Measurements from ENCODE around the gene ZNF562. TPM values are rescaled to one million over a fixed set of nuclear protein-coding genes. Genes with fewer than 3 reads are reported as not detected.
"Not testable (repeated sequence)": the region's sequence is repeated elsewhere in the genome, so short reads cannot be mapped to it uniquely, and the experiment has no call there.

ZNF562 gene
- polyA plus RNA-seq (2014; cell fraction: cytosol; rRNA removed) = 21.3 and 32.1 TPM in 2 replicates
- 13.7 and 15.4 TPM in 2 replicates for polyA plus RNA-seq (2014; cell fraction: nucleus; rRNA removed)

DNA sequence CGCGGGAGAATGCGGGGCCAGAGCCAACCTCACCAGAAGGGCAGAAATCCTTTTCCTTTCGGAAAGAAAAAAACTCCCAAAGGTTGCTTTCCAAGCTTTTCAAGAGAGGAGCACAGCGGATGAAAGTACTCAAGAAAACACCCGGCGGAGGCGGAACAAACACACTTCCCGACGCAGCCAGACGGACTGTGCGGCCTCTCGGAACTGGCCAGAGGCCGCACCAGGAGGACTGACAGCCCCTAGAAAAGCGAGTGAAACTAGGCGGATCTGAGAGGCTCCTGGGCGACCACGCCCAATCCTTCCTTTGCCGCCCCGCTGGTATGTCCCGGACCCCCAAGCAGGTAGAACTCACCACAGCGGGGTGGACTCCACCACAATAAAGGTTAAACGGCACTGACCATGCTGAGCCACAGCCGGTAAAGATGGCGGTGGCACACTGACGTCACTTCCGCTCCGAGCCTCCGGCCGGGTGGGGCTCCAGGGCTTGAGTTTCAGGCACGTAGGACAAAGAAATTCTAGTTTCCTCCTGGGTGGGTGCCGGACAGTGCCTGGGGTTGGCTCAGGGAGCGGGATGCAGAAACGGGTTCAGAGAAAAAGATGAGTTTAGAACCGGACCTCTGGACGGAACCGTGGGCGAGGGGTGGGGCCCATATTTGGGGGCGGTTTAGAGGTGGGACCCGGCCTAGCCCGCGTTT, at the start of gene ZNF562:
Gene ZNF562, minus strand, starts transcription at position 438 of the 695 bp plus-strand sequence. CDS start 14,356 bp downstream, outside the sequence.
- peak; percentile 91 for DNase-seq (ENCODE audit: low spot score)

DNA sequence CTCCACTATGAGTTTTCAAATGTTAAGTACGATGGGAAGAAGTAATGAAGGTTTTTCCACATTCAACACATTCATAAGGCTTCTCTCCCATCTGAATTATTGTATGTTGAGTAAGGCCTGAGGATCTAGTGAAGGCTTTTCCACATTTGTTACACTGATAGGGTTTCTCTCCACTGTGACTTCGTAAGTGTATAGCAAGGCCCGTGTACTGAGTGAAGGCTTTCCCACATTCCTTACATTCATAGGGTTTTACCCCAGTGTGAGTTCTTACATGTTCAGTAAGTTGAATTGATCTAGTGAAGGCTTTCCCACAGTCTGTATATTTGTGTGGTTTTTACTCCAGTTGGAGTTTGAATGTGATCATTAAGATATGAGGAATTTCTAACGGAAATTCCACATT, 49.3 kb upstream of the ZNF562 start:
- DNase-seq (ENCODE audit: low spot score) = no peak

DNA sequence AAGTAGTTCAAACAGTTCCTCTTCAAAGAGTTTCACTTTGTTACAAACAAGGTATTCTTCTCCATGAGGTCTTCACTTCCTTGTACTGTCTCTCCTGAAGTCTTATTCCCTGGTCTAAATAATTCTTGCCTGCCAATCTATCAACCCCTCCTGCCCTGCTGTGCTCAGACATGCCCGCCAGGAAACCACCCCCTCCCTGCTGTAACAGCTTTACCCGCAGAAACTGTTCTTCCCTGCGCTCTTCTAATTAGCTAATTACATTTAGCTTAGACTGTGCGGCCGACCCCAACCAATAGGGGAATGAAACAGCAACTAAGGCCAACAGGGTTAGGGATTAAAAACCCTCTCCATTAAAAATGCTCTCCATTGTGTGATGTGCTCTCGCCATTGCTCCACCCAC, 47.0 kb upstream of the ZNF562 start:
- DNase-seq (ENCODE audit: low spot score) = peak; percentile 68

DNA sequence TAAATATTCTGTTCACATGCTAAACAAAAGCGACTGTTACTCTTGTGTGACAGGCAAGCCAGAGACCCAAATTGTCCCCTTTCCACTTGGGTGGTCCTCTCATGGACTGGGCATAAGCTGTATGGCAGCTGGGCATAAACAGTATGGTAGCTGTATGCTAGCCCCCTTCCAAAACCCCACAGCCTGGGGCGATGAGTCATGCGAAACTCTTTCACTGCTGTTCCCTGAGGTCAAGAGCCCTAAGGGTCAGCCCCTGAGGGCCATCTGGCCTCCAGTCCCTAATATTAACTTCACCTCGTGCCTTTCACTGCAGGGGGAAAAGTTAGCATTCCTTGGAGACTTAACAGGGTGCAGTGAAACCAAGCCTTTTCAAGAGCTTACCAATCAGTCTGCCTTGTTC, 45.6 kb upstream of the ZNF562 start:
- DNase-seq (ENCODE audit: low spot score) = no peak

DNA sequence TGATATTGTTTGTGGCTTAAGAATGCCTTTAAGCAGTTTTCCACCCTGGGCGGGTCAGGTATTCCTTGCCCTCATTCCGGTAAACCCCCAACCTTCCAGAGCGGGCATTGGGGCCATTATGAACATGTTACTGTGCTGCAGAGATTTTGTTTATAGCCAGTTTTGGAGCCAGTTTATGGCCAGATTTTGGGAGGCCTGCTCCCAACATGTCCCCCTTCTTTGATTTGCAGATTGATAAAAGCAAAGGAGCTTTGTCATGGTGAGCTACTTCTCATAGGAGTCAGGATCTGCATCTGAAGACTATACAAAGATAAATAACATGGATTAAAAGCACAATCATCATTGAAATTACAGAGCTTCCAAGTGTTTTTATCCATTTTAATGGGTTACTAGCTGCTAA, 36.9 kb upstream of the ZNF562 start:
- DNase-seq (ENCODE audit: low spot score) = no peak

DNA sequence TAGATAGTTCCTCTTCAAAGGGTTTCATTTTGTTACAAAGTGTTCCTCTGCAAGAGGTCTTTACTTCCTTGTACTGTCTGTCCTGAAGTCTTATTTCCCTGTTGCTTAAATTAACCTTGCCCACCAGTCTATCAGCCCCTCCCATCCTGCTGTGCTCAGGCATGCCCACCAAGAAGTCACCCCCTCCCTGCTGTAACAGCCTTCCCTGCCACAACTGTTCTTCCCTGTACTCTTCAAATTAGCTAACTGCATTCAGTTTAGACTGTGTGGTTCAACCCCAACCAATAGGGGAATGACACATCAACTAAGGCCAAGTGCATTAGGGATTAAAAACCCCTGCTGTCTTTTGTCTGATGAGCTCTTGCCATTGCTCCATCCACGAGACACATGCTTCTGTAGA, 34.4 kb upstream of the ZNF562 start:
- no peak for DNase-seq (ENCODE audit: low spot score)

DNA sequence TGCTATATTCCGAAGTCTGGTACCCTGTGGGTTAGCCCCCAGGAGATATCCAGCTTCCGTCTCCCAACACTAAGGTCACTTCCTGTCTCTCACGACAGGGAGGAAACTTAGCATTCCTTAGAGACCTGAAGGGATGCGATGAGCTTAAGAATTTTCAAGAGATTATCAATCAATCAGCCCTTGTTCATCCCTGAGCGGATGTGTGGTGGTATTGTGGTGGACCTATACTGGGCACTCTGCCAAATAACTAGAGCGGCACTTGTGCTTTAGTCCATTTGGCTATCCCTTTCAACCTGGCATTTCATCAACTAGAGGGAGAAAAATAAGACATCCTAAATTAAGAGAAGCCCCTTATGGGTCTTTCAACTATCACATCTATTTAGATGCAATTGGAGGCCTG, 30.9 kb upstream of the ZNF562 start:
- no peak for DNase-seq (ENCODE audit: low spot score)

DNA sequence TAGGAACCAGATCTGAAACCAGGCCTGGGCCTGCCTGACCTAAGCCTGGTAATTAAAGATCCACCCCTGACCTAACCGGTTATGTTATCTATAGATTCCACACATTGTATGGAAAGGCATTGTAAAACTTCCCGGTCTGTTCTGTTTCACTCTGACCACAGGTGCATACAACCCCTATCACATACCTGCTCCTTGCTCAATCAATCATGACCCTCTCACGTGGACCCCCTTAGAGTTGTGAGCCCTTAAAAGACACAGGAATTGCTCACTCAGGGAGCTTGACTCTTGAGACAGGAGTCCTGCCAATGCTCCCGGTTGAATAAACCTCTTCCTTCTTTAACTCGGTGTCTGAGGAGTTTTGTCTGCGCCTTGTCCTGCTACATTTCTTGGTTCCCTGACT, 27.3 kb upstream of the ZNF562 start:
- no peak for DNase-seq (ENCODE audit: low spot score)

DNA sequence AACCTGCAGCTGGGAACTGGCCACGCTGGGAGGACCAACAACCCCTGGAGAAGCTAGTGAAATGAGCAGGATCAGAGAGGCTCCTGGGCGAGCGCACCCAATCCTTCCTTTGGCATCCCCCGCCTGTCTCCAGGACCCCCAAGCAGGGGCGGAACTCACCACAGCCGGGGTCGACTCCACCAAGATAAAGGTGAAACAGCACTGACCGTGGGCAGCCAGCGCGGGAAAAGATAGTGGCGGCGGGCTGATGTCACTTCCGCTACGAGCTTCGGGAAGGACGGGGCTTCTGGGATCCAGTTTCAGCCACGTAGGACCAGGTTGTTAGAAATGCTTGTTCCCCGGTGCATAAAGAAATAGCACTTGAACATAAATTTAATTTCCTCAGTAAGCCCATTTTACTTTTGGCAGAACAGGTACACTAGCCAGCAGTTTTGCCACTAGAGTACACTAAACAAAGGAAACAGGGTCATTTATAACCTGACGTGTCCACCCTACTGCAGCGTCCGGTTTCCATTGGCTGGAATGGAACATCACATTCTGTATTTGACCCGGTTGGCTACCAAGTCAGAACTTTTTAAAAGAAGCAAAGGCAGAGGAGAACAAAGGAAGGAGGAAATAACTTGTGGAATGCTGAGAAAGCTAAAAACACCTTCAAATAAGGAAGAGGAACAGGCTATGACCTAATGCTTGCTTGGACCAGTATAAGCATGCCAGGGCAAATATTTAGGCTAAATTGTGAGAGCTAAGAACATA, 25.5 kb upstream of the ZNF562 start:
- DNase-seq (ENCODE audit: low spot score) = no peak

DNA sequence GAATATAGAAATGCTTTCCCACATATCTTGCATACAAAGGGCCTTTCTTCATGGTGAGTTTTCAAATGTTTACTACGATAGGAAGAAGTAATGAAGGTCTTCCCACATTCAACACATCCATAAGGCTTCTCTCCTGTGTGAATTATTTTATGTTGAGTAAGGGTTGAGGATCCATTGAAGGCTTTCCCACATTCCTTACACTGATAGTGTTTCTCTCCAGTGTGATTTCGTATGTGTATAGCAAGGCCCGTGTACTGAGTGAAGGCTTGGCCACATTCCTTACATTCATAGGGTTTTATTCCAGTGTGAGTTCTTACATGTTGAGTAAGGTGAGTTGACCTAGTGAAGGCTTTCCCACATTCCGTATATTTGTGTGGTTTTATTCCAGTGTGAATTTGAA, 15.4 kb upstream of the ZNF562 start:
- not testable (repeated sequence) for DNase-seq (ENCODE audit: low spot score)

DNA sequence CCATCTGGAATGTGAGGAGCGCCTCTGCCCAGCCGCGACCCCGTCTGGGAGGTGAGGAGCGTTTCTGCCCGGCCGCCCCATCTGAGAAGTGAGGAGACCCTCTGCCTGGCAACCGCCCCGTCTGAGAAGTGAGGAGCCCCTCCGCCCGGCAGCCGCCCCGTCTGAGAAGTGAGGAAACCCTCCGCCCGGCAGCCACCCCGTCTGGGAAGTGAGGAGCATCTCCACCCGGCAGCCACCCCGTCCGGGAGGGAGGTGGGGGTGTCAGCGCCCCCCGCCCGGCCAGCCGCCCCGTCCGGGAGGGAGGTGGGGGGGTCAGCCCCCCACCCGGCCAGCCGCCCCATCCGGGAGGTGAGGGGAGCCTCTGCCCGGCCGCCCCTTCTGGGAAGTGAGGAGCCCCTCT, 5.1 kb upstream of the ZNF562 start:
- not testable (repeated sequence) for DNase-seq (ENCODE audit: low spot score)

DNA sequence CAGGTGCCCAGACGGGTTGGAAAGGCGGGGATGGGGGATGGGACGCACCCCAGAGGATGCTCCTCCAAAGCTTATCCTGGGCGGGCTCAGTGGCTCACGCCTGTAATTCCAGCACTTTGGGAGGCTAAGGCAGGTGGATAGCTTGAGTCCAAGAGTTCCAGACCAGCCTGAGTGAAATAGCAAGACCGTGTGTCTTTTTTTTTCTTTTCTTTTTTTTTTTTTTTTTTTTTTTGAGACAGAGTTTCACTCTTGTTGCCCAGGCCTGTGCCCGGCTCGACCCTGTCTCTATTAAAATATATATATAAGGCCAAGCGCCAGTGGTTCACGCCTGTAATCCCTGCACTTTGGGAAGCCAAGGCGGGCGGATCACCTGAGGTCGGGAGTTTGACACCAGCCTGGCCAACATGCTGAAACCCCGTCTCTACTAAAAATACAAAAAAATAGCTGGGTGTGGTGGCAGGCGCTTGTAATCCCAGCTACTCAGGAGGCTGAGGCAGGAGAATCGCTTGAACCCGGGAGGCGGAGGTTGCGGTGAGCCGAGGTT, 530 bp upstream of the ZNF562 start:
- DNase-seq (ENCODE audit: low spot score) = not testable (repeated sequence)

DNA sequence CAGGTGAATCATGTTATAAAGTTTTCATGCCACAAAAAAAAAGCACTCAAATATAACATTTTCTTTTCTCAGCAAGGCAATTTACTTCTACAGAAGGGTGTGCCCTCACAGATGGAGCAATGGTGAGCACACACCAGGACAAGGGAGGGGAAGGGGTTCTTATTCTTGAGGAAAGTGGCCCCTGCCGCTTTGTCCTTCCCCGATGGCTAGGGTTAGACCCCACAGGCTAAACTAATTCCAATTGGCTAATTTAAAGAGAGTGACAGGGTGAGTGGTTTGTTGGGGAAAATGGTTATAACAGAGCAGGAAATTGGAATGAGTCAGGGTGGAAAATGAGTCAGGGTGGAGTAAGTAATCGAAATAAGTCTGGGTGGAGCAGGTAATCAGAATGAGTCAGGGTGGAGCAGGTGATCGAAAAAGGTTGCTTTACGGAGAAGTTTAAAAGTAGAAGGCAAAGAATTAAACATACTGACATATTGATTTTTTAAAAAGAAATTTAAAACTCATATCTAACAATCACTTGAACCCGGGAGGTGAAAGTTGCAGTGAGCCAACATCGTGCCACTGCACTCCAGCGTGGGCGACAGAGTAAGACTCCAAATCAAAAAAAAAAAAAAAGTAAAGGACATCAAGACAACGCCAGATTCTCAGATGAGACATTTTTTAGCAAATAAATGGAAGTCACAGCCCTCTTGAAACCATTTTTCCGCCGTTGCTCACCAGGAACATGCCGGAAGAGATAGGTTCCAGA, 813 bp downstream of the ZNF562 start:
- DNase-seq (ENCODE audit: low spot score) = peak; percentile 4

DNA sequence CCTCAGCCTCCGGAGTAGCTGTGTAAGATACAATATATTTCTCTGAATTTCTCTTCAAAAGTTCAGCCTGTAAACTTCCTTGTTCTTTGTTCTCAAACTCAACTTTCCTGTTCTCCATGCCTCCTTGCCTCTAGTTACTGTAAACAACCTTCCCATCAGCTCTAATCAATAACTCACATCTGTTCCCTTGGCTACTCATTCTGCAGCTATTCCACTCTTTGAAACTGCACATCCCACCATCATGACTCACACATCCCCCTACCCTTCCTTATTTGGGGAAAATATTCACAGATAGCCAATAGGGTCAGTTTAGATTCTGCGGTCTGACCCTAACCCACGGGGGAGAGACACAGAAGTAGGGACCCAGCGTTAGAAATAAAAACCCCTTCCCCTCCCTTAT, 2.0 kb downstream of the ZNF562 start:
- DNase-seq (ENCODE audit: low spot score) = no peak

DNA sequence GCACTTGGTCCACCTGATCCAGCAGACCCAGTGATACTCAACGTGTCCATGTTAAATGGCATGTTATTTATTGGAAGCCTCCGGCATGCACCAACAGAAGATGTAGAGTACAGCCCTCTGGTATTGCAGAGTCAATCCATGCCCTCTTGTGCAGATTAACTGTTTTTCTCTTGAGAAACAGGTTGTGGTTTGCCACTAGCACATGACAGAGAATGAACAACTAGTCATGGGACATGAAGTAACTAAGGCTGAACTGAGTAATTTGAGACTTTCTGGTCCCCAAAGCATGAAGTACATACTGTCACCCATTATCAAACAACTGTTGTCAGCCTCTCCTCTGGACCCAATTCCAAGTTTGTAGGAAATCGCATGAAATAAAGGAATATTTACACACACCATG, 3.2 kb downstream of the ZNF562 start:
- DNase-seq (ENCODE audit: low spot score) = no peak

DNA sequence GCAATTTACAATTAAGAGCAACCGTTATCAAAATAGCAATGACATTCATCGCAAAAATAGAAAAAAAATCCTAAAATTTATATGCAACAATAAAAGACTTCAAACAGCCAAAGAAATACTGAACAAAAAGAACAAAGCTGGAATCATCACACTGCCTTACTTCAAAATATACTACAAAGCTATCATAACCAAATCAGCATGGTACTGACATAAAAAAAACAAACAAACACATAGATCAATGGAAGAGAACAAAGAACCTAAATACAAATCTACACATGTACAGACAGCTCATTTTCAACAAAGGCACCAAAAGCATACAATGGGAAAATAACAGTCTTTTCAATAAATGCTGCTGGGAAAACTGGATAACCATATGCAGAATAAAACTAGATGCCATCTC, 6.4 kb downstream of the ZNF562 start:
- no peak for DNase-seq (ENCODE audit: low spot score)

DNA sequence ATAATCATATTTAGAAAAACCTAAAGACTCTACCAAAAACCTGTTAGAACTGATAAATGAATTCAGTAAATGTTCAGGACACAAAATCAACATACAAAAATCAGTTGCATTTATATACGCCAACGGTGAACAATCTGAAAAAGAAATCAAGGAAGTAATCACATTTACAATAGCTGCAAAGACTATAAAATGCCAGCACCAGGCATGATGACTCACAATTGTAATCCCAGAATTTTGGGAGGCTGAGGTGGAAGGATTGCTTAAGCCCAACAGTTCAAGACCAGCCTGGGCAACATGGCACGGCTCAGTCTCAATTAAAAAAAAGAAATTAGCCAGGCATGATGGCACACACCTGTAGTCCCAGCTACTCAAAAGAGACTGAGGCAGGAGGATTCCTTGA, 7.0 kb downstream of the ZNF562 start:
- no peak for DNase-seq (ENCODE audit: low spot score)

DNA sequence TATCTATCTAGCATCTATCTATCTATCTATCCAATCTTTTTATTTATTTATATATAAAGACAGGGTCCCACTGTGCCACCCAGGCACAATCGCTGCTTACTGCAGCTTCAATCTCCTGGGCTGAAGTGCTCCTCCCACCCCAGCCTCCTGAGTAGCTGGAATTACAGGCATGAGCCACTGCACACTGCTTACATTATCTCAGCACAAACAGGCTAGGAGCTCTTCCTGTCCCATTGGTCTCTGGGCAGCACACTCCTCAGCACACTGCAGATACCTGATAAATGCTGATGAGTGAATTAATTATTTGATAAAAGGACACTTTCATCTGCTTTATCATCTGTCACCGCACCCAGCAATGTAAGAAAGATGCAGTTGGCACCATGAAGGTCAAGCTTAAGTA, 16.1 kb downstream of the ZNF562 start:
- no peak for DNase-seq (ENCODE audit: low spot score)

DNA sequence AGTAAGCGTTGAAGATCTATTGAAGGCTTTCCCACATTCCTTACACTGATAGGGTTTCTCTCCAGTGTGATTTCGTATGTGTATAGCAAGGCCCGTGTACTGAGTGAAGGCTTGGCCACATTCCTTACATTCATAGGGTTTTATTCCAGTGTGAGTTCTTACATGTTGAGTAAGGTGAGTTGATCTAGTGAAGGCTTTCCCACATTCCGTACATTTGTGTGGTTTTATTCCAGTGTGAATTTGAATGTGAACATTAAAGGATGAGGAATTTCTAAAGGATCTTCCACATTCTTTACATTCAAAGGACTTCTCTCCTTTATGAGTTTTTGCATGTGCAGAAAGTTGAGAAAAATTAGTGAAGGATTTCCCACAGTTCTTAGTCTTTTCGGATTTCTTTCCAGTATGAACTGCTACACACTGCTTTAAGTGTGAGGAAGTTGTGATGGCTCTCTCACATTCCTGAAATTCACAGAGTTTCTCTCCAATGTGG, 21.8 kb downstream of the ZNF562 start:
- not testable (repeated sequence) for DNase-seq (ENCODE audit: low spot score)

DNA sequence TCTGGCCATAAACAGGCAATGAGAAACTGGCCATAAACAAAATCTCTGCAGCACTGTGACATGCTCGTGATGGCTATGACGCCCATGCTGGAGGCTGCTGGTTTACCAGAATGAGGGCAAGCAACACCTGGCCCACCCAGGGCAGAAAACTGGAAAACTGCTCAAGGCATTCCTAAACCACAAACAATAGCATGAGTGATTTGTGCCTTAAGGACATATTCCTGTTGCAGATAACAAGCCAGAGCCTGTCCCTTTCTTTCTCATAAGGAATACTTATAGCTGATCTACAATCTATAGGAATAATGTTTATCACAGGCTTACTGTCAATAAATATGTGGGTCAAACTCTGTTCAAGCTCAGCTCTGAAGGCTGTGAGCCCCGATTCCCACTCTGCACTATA, 23.4 kb downstream of the ZNF562 start:
- DNase-seq (ENCODE audit: low spot score) = not testable (repeated sequence)

DNA sequence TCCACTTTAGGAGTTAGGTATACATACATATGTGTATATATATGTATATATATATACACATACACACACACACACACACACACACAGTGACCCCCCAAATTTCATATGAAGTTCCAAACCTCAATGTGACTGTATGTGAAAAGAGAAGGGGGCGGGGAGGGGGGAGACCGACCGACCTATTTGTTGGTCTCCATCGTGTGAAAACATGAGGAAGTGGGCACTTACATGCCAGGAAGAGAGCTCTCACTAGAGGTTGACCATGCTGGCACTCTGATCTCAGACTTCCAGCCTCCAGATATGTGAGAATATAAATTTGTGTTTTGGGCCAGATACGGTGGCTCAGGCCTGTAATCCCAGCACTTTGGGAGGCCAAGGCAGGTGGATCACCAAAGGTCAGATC, 24.6 kb downstream of the ZNF562 start:
- DNase-seq (ENCODE audit: low spot score) = no peak

DNA sequence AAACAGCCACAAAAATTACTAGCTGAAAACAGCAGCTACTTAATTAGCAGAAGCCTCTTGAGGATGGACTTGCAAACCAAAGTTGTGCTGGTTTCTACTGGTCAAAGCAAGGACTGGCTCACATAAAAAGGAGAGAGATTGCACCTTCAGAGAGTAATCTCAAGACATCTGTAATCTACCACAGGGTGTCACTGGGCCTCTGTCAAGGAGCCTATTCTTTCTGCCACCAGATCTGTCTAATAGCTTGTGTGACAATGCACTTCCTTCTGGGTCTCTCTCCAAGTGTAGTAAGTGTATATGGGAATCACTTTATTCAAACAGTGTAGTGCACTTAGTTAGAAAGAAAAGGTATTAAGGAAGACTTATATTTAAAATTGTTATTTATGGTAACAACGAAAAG, 29.4 kb downstream of the ZNF562 start:
- DNase-seq (ENCODE audit: low spot score) = no peak
